ENCODE results near the gene SSB. TPM values are rescaled to one million over a fixed set of nuclear protein-coding genes. Genes with fewer than 3 reads are reported as not detected.
"Not testable (repeated sequence)": the region's sequence is repeated elsewhere in the genome, so short reads cannot be mapped to it uniquely, and the experiment has no call there.

SSB gene
- polyA plus RNA-seq (ENCODE audit: insufficient read length in 4 of 4): 100 to 1,000 TPM; 182 to 213 (median 206) TPM

DNA sequence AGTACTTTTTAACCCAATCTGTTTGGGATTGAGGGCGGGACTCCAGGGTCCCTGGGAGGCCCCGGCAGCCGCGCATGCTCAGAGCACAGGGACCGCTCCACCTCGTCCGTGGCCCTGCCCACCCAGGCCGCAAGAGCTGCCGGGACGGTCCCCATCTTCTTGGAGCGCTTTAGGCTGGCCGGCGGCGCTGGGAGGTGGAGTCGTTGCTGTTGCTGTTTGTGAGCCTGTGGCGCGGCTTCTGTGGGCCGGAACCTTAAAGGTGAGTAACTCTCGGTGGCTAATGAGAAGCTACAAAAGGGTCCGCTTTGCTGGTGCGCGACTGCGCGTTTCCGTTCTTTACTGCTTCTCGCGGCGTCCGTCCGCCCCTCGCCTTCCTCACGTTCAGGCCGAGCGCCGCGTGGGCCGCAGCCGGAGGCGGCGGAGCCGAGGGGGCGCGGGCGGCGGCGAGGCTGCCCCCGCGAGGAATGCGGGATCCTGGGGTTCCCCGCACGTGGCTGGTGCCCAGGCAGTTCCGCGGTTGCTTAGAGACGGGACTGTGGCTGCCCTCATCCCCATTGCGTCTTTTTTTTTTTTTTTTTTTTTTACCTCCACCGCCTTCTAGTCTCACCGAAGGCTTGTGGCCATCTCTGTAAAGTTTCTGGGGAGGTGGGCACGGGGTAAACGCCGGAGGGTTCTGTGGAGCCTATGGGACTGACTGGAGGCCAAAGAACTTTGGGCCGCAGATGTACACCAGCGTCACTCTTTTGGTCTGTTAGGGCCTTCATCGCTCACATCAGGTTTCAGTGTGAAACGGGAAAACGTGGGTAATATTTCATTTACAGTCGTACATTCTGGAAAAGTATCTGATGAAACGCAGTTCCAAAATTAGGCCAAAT is at the start of gene SSB:
Gene SSB (plus strand): TSS at position 154 of the 875 bp plus-strand sequence. CDS start 2,090 bp downstream, outside the sequence.
- peak; percentile 84 to 87 (median 86) for DNase-seq (ENCODE audit: low read depth in 4 of 4, low spot score in 3 of 4)

DNA sequence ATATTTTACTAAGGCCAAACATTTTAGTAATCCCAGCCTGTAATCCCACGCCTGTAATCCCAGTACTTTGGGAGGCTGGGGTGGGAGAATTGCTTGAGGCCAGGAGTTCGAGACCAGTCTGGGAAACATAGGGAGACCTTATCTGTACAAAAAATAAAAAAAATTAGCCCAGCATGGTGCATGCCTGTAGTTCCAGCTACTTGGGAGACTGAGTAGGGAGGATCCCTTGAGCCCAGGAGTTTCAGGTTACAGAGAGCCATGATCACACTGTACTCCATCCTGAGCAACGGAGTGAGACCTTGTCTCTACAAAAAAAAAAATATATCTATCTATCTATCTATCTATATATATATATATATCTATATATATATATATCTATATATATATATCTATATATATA is 45.9 kb upstream of the SSB start:
- DNase-seq (ENCODE audit: low read depth in 4 of 4, low spot score in 3 of 4): no peak

DNA sequence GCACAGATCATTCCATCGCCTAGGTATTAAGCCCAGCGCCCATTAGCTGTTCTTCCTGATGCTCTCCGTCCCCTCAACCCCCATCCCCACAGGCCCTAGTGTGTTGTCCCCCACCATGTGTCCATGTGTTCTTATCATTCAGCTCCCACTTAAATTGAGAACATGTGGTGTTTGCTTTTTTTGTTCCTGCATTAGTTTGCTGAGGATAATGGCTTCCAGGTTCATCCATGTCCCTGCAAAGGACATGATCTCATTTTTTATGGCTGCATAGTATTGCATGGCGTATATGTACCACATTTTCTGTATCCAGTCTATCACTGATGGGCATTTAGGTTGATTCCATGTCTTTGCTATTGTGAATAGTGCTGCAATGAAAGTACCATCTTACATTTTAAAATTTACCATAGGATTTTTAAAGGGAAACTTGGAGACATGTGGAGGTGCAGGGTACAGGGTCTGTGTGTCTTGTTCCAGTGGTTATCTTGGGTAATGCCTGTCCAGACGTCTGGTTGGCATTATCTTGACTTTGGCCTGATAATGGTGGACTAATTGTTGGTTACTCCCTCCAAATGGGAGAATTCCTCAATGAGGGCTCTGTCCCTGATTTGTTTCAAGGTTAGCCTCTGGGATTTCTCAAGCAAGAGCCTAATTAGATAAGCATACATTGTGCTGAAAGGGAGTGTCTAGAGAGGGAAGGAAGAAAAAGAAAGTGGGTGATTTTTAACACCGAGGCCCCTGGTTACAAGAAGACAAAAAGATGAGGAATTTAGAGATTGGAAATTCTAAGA is 43.4 kb upstream of the SSB start:
- DNase-seq (ENCODE audit: low read depth in 4 of 4, low spot score in 3 of 4): no peak

DNA sequence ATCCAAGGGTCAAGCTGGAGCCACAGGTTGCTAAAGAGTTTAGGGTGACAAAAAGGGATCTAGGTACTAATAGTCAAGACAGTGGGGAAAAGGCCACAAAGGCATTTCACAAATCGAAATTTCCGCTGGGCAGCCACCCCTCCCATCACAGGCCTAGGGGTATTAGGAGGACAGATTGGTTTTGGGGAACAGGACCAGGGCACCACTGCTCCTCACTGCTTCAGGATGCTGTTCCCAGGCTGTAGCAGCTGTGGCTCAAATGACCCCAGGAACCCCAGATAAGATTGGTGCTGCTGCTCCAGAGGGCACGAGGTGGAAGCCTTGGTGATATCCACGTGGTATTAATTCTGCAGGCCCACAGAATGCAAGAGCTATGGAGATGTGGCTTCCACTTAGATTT is 42.3 kb upstream of the SSB start:
- no peak for DNase-seq (ENCODE audit: low read depth in 4 of 4, low spot score in 3 of 4)

DNA sequence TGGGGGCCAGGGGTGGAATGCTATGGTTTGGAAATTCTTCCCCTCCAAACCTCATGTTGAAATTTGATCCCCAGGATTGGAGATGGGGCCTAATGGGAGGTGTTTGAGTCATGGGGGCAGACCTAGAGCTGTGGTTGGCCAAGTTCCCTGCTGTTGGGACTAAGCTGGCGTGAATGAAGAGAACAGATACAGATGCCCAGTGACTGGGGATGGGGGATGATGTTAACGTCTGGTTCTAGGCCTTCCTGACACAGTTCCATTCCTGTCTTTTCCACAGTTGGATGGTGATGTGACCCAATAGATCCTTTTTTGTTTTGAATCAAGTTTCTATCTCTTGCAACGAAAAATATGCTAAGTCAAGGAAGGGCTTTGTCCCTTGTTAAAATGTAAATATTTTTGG is 41.3 kb upstream of the SSB start:
- no peak for DNase-seq (ENCODE audit: low read depth in 4 of 4, low spot score in 3 of 4)

DNA sequence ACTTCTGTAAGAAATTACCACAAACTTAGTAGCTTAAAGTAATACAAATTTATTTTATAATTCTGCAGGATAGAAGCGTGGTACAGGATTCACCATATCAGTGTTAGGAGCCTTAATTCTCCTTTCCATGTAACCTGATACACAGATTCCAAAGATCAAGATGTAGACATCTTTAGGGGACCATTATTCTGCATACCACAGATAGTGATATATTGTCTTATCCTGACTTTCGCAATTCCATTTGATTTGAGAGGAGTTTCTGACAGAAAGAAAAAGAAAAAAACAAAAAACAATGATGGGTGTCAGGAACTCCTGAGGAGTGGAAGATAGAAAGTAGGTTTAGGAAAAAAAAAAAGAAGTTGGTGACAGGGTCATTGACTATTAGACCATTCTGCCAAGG is 40.9 kb upstream of the SSB start:
- no peak for DNase-seq (ENCODE audit: low read depth in 4 of 4, low spot score in 3 of 4)

DNA sequence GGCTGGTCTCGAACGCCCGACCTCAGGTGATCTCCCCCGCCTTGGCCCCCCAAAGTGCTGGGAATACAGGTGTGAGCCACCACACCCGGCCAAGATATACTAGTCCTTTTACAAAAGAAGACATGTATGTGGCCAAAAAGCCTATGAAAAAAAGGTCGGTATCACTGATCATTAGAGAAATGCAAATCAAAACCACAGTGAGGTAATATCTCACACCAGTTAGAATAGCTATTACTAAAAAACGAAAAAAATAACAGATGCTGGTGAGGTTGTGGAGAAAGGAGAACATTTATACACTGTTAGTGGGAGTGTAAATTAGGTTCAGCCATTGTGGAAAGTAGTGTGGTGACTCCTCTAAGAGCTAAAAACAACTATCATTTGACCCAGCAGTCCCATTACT is 38.7 kb upstream of the SSB start:
- DNase-seq (ENCODE audit: low read depth in 4 of 4, low spot score in 3 of 4): no peak

DNA sequence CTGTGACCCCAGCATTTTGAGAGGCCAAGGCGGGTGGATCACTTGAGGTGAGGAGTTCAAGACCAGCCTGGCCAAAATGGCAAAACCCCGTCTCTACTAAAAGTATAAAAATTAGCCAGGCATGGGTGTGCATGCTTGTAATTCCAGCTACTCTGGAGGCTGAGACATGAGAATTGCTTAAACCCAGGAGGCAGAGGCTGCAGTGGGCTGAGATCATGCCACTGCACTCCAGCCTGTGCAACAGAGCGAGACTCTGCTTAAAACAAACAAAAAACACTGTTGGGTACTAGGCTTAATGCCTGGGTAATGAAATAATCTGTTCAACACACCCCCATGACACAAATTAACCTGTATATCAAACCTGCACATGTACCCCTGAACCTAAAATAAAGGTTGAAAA is 37.9 kb upstream of the SSB start:
- not testable (repeated sequence) for DNase-seq (ENCODE audit: low read depth in 4 of 4, low spot score in 3 of 4)

DNA sequence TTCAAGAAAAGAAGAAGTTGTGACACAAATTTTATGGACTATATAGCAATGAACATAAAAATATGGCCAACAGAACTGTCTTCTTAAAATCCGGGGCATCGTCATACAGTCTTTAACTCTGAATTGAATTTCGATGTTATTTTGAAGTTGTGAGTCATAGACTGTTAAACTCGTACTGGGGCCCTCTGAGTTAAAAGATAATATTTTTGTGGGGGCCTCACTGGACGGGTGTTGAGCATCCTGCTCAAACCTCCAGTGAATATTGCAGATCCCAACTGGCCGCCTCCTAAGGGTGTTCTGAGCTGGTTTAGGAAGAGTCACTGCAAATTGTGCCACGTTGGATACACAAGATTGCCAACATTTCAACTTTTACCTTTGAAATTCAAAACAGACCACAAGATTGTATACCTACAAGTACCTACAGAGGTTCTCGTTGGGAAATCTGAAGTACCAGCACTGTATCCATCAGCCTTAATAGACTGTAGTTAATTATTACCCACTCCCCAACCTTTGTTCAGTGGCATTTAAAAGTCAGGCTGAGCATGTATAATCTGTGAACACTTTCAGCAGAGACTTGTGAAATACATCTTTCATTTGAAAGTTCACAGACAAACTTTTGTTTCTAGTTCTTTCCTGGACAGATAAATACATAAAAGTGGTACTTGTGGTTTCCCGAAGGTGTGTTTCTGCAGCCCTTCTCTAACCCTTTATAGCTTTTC is 37.3 kb upstream of the SSB start:
- no peak for DNase-seq (ENCODE audit: low read depth in 4 of 4, low spot score in 3 of 4)

DNA sequence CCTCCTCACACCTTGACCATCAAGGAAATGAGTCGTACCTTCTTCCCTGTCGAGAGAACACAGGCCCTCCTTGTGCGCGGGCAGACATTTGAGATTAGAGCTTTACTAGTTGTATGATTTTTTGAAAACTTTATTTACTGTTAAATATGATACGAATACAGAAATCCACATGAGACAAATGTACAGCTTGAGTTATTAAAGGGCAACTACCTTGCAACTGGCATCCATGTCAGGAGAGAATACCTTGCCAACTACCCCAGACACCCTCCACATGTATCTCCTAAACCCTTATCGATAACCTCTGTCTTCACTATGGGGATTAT is 36.7 kb upstream of the SSB start:
- DNase-seq (ENCODE audit: low read depth in 4 of 4, low spot score in 3 of 4): no peak

DNA sequence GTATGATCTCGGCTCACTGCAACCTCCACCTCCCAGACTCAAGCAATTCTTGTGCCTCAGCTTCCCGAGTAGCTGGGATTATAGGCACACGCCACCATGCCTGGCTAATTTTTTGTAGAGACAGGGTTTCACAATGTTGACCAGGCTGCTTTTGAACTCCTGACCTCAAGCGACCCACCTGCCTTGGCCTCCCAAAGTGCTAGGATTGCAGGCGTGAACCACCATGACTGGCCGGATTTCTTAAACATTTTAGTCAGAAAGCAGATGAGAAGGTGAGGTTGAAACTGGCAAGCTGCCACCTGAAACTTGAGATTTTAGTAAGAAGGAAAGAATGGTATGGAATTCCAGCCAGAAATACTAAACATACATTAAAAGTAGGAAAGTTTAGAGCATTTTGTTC is 33.1 kb upstream of the SSB start:
- DNase-seq (ENCODE audit: low read depth in 4 of 4, low spot score in 3 of 4): no peak

DNA sequence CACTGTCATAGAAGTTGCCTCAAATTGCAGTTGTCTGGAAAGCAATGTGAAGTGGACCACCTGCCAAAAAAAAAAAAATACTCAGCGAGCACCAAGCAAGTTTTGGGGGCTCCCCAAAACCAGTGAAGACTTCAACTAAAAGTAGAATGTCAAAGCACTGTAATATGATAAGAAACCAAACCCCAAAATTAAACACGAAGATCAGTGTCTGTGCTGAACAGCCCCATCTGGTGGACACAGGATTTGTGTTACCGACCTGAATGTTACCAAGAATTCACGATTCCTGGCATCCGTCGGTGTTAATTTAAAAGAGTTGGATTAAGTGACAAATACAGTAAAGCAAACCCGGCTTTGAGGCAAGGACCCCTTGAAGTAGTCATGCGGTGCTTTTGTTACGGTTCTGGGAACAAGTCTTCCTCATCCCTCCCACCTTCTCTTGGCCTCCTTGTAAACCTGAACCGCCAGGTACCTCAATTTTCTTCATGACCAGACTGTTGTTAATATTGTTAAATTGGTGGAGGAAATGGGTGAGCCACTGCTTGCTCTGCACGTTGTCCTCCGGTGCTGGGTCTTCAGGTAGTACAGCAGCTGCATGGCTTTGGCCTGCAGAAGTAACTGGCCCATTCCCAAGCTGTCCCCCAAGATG is 31.3 kb upstream of the SSB start:
- DNase-seq (ENCODE audit: low read depth in 4 of 4, low spot score in 3 of 4): peak in 2 of 4 donors; percentile 46 to 51

DNA sequence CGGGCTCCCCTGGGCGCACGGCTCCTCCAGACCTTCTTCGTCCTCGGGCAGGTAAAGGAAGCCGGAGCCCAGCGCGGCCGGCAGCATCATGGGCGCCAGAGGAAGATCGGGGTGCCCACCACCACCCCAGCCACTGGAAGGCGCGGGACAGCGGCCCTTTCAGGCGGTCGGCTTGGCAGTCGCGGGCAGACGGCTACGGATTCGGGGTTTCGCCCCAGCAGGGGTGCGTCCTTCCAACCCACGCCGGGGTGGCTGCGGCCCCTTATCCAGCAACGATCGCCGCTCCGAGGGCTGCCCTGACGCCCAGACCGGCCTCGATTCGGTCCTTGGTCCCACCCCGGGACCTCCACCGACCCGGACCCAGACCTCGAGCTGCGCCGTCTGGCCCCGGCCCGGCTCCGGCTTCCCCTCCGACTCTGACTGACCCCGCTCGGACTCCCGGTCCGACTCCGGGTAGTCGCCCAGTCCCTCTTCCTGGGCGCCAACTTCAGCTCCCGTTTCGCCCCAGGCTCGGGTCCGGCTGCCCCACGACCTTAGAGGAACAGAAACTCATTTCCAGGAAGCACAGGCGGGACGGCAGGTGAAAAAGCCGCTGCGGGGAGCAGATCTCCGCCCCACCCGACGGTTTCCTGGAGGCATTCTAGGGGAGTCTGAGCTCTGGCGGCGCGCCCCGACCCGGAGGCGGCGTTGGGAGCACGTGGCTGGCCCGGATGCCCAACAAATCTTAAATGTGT is 30.2 kb upstream of the SSB start:
- no peak for DNase-seq (ENCODE audit: low read depth in 4 of 4, low spot score in 3 of 4)

DNA sequence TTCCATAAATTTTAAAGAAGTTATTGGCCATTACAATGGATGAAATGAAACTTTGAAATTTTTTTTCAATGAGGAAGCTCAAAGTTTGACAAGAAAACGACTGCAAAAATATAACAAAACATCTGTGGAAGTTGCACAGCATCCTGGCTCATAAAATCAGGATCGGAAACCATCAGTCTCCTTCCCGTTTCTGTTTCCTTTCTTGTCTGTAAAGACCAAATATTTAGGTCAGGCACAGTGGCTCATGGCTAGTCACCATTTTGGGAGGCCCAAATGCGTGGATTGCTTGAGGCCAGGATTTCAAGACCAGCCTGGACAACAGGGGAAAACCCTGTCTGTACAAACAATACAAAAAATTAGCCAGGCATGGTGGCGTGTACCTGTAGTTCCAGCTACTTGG is 27.6 kb upstream of the SSB start:
- DNase-seq (ENCODE audit: low read depth in 4 of 4, low spot score in 3 of 4): no peak

DNA sequence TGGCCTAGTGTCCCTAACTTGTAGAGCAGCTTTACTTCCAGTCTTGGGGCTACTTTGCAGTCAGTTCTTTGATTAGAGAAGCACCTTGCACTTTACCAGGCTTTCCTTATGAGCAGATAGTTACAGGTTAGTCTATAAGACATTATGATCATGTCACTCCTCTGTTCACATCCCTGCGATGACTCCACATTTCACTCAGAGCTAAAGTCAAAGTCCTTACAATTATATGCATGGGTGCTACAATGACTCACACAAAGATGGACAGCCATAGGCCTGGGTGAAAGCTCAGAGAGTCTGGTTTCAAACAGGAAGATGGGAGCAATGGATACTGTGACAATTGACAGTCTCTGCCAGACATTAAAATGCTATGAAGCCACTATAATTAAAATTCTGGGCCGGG is 27.1 kb upstream of the SSB start:
- DNase-seq (ENCODE audit: low read depth in 4 of 4, low spot score in 3 of 4): no peak

DNA sequence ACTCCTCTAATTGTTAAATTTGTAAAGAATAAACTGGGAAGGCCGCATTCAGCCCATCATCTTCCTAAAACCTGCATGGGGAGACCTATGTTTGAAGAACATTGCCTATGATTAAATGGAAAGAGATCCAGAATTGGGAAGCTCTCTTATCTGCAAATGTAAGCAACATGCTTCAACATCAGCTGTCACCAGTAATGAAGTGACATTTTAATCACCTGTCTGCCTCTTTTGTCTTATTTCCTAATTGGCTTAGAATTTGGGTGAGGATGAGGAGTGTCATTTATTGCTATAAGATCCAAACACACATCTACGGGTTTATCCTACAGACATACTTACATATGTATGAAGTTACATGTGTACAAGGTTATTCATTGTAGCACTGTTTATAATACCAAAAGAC is 26.0 kb upstream of the SSB start:
- no peak for DNase-seq (ENCODE audit: low read depth in 4 of 4, low spot score in 3 of 4)

DNA sequence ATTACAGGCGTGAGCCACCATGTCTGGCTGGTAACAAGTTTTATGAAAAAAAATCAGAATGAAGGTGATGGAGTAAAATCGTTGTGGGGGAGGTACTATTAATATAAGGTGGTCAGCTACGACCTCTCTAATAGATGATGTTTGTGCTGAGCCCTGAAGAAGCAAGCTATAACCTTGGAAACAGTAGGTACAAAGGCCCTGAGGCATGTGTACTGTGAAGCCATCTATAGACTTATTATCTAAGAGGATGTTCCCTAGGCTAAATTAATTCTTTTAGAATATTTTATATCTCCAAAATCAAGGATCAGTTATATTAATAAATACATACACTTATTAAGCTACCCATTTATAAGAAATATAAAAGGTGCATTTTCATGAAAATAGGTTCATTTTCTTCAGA is 23.3 kb upstream of the SSB start:
- DNase-seq (ENCODE audit: low read depth in 4 of 4, low spot score in 3 of 4): no peak

DNA sequence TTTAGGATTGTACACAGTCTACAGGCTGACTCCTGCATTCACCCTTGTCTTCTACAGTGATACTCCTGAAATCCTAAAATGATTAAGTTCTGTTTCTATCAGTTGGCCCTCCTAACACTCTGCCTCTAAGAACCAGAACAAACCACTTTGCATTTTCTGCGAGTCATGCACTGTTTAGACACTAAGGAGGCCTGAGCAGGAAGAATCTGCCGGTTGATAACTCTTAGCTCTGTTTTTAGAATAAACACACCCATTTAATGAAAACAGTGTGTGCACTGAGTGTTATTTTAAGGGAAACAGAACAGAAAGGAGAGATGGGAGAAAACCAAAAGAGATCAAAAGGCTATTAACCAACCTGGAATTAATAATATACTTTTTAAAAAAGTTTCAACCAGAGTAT is 22.9 kb upstream of the SSB start:
- peak in 1 of 4 donors; percentile 23 for DNase-seq (ENCODE audit: low read depth in 4 of 4, low spot score in 3 of 4)

DNA sequence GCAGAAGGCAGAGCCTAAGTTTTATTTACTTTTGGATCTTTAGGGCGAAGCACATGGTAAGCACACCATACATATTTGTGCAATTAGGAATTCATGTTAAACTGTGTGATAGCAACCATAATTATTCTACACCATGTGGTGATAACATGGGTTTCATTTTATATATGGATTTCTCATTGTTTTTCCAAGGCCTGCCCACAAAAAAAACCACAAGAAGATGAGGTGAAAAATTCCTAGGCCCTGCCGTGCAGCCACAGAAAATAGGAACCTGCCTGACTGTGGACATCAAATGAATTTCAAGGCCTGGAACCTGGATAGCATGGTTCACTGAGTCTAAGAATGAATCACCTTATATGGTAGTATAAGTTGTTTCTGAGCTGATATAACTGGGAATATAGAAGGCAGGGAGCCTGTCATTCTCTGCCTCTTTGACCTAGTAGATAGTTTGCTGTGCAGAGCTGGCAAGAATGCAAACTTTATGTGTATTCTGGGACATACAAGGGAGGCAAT is 22.4 kb upstream of the SSB start:
- no peak for DNase-seq (ENCODE audit: low read depth in 4 of 4, low spot score in 3 of 4)

DNA sequence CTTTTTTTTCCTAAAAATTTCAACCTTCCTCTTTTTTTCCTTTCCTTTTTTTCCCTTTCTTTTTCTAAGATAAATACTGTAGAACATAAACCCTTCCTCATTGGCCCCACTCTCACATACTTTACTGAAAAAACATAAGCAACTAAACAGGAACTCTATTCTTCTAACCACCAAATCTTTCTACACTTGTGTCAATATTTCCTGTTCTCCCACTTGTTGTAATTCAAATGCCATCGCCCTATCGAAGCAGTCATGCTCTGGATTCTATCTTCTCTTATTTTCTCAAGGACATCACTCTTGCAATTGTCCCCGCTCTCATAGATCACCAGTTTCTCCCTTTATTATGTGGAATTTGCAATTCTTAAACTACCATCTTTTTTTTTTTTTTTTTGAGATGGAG is 20.2 kb upstream of the SSB start:
- no peak for DNase-seq (ENCODE audit: low read depth in 4 of 4, low spot score in 3 of 4)

Measured in right renal pelvis (tissue), 4 donors.